ENCODE measurements around the gene IQSEC3.
"Not testable (repeated sequence)": the region's sequence is repeated elsewhere in the genome, so short reads cannot be mapped to it uniquely, and the experiment has no call there.

The IQSEC3 gene

GRCh38 chr12:113347-113746, 46.8 kb downstream of the IQSEC3 start:
- no peak for DNase-seq

GRCh38 chr12:114626-115211, 48.2 kb downstream of the IQSEC3 start:
- no peak for DNase-seq

- no peak for DNase-seq
These were observed 49.0 kb downstream of the IQSEC3 start for GRCh38 chr12:115518-115917.

GRCh38 chr12:115960-116915, 49.7 kb downstream of the IQSEC3 start:
- no peak for DNase-seq

GRCh38 chr12:117311-117710, 50.7 kb downstream of the IQSEC3 start:
- no peak for DNase-seq

GRCh38 chr12:117816-118345, 51.3 kb downstream of the IQSEC3 start:
- no peak for DNase-seq

- no peak for DNase-seq
These were observed 52.0 kb downstream of the IQSEC3 start for GRCh38 chr12:118591-118990.

GRCh38 chr12:120951-121350, 54.4 kb downstream of the IQSEC3 start:
- no peak for DNase-seq

- DNase-seq, result no peak
These were observed 55.1 kb downstream of the IQSEC3 start for GRCh38 chr12:121647-122046.

GRCh38 chr12:125075-125474, 58.5 kb downstream of the IQSEC3 start:
- DNase-seq, result no peak

- no peak for DNase-seq
These were observed 59.0 kb downstream of the IQSEC3 start for GRCh38 chr12:125566-125965.

GRCh38 chr12:128079-128478, 61.5 kb downstream of the IQSEC3 start:
- DNase-seq, result no peak

GRCh38 chr12:129001-129400, 62.4 kb downstream of the IQSEC3 start:
- no peak for DNase-seq

GRCh38 chr12:130519-130918, 64.0 kb downstream of the IQSEC3 start:
- DNase-seq, result no peak

- DNase-seq, result no peak
These were observed 64.4 kb downstream of the IQSEC3 start for GRCh38 chr12:131008-131407.

GRCh38 chr12:131732-132495, 65.3 kb downstream of the IQSEC3 start:
- DNase-seq, result no peak

- DNase-seq, result not testable (repeated sequence)
These were observed 67.2 kb downstream of the IQSEC3 start for GRCh38 chr12:133616-134232.

- DNase-seq, result no peak
These were observed 68.6 kb downstream of the IQSEC3 start for GRCh38 chr12:135138-135537.

- DNase-seq, result no peak
These were observed 71.8 kb downstream of the IQSEC3 start for GRCh38 chr12:138171-138897.

- no peak for DNase-seq
These were observed 72.4 kb downstream of the IQSEC3 start for GRCh38 chr12:138898-139534.

- DNase-seq, result no peak
These were observed 73.0 kb downstream of the IQSEC3 start for GRCh38 chr12:139585-139984.

- no peak for DNase-seq
These were observed 73.6 kb downstream of the IQSEC3 start for GRCh38 chr12:140162-140561.

All from NCI-H1048 (cell line).